GM18517 (cell line): Measurements from ENCODE around the gene ASPN.

Experiments
- ATAC-seq: cut with Tn5 transposase; IDR thresholded peaks from one replicate; pipeline ENCODE4 v1.9.1; 2021; ENCODE audit warnings: mild to moderate bottlenecking, moderate library complexity; ENCODE audit not compliant: unreplicated experiment

The ASPN gene

DNA sequence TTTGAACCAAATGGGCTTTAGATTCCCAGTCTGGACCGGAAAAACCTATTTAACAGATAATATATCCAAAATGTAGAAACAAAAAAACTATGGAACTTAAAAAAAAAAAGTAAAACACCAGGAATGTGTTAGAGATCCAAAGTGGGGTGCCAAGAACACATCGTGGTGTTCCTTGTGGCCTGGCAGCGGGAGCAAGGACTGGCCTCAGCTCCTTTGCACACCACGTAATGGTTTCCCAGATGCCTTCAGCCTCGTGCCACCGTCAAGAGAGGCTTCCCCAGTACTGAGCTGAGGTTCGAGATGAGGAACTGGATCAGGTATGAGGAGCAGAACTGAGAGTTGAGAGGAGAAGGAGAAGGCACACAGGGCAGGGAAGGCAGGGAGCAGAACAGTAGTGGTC lies 3.5 kb downstream of the ASPN start:
- ATAC-seq: no peak

GRCh38 chr9:92476962-92477361 lies 5.3 kb downstream of the ASPN start:
- no peak for ATAC-seq

- no peak for ATAC-seq
These were observed 7.7 kb downstream of the ASPN start for GRCh38 chr9:92474587-92474986.

DNA sequence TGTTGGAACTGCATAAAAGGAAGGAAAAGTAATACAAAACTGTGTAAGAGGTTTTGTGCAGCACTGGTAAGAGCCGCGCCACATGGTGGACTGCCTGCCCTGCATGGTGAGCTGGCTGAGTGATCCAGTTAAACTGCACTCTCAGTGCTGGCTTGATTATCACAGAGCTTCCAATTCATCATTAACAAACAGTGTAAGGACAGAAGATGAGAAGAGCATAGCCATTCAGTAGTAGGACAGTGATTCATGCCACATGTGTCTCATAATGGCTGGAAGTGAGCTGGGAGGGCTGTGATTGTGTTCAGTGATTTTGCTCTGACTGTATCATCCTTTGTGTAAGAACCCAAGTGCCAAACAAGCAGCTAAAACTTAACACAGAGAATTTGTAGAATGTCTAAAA lies 14.1 kb downstream of the ASPN start:
- no peak for ATAC-seq

DNA sequence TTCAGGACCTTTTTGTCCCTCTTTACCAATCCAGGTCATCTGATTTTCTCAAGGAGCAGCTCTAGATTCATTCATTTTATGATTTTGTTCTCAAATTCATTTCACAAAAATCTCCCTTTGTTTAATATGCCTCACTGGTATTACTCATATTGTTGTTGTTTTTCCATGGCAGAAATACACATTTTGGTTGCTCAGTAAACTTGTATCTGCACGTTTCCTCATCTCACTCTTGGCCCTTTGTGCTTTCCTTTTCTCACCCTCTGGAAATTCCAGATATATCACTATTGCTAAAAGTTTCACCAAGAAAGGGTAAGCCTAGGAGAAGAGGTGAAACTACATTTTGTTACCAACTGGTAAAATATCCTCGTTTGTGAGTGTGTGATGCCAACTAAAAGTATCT lies 14.8 kb downstream of the ASPN start:
- ATAC-seq: no peak

- no peak for ATAC-seq
These were observed 15.3 kb downstream of the ASPN start for GRCh38 chr9:92467041-92467440.

DNA sequence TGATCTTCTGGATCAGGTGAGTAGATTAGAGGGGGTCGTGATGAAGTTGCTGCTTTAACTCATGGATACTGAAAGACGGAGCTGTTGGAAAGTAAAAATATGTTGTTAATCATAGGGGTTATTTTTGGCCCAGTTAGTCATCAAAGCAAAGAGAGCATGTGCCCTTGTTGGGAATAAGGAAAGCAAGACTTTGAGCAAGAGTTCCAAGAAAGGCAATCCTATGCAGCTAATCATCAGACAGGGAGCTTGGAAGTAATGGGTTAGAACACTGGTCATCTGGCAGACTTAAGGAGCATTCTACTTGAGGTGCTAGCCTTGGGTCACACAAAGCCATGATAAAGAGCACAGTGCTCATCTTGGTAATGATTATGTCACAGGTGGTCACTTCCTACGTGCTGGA lies 18.3 kb downstream of the ASPN start:
- no peak for ATAC-seq

GRCh38 chr9:92463387-92463786 lies 18.9 kb downstream of the ASPN start:
- ATAC-seq: no peak

DNA sequence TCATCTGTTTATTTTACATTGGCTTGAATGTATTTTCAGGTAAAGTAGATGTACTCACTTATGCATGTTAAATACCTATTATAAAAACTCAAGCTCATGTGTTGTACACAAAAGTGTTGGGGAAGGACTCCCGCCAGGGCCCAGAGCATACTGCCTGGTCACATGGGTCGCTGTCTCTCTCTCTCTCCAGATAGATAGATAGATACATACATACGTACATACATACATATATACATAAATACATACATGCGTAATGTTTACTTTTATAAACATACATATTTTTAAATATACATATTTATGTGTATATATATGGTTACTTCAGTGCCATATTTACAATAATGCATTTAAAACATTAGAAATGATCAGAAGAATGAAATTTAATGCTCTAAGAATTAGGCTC lies 24.7 kb downstream of the ASPN start:
- no peak for ATAC-seq

- no peak for ATAC-seq
These were observed 27.1 kb downstream of the ASPN start for GRCh38 chr9:92455217-92455616.

GRCh38 chr9:92446536-92446935 lies 35.8 kb downstream of the ASPN start:
- ATAC-seq: no peak

DNA sequence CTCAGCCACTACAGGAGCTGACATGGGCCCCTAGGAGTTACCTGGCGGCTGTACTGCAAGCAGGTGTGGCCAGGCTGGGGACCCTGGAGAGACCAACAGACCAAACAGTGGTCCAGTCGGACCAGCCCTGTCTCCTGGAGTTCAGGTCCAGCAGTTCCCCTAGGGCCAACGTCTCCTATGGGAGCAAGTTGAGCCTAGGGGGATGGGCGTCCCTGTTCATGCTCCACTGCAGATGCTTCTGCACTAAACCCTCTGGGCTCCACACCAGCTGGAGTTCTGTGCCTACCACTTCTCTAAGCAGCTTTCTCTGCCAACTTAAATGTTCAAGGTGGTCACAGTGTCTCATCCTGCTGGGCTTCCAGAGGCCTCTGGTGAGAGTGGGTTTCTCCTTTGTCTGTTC lies 37.5 kb downstream of the ASPN start:
- no peak for ATAC-seq

DNA sequence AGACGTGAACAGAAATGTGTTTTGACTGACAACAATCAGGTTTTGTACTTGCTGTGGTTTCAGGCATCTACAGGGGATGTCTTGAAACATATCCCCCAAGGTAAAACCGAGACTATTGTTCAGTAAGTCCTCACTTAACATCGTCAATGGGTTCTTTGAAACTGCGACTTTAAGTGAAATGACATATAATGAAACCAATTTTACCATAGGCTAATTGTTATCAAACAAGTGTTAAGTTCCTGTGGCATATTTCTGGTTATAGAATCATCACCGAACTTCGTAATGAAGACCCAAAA lies 41.6 kb downstream of the ASPN start:
- ATAC-seq: no peak

DNA sequence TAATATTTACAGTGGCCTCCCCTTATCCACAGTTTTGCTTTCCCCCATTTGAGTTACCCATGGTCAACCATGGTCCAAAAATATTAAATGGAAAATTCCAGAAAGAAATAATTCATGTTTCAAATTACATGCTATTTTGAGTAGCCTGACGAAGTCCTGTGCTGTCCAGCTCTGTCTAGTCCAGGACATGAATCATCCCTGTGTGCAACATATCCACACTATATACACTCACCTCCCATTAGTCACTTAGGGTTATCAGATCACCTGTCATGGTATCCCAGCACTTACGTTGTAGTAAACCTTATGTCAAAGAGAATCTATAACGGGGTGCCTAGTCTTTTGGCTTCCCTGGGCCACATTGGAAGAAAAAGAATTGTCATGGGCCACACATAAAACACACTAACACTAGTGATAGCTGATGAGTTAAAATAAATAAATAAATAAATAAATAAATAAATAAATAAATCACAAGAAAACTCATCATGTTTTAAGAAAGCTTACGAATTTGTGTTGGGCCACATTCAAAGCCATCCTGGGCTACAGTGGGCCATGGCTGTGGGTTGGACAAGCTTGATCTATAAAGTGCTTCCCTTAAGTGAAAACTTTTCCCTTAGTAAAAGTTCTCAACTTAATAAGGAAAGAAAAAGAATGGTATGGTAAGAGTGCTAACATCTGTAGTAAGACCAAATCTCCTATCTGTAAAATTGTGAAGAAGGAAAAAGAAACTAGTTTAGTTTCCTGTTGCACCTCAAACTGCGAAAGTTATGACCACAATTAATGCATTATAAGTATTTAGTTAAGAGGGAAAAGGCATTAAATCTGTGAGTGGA lies 42.2 kb downstream of the ASPN start:
- no peak for ATAC-seq

GRCh38 chr9:92438900-92439526 lies 43.3 kb downstream of the ASPN start:
- ATAC-seq: no peak

GRCh38 chr9:92435263-92435662 lies 47.0 kb downstream of the ASPN start:
- no peak for ATAC-seq

GRCh38 chr9:92432972-92433548 lies 49.2 kb downstream of the ASPN start:
- no peak for ATAC-seq

DNA sequence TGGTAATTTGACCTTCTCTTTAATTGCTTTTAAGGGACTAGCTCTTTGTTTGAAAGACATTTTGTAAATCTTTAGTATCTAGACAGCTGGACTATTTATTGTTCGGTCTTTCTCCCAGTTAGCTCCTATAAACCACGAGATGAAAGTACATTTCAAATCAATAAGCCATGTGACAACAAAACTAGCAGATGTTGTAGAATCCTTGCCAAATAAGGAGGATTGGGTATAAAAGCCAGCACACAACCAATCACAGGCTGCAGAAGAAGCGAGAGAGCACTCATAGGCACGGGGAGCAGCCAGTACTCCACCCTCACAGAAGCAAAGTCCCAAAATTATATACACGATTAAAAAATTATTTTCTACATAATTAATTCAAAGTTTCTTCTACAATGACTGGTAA lies 50.0 kb downstream of the ASPN start:
- no peak for ATAC-seq

DNA sequence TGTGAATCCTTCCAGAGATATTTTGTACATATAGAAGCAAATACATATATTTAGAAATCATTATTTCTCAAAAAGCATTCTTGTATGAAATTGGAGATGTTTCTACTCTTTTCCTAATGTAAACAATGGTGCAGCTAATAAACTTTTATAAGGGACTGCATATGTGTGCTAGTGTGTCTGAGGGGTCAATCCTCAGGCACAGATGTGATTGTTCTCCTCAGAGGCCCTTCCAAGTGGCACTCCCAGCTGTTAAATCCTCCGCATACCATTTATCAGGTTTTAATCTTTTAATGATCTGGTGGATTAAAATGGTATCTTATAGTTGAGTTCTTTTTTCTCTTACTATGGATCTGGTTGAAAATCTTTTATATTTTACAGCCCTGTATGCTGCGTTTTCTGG lies 52.5 kb downstream of the ASPN start:
- no peak for ATAC-seq

DNA sequence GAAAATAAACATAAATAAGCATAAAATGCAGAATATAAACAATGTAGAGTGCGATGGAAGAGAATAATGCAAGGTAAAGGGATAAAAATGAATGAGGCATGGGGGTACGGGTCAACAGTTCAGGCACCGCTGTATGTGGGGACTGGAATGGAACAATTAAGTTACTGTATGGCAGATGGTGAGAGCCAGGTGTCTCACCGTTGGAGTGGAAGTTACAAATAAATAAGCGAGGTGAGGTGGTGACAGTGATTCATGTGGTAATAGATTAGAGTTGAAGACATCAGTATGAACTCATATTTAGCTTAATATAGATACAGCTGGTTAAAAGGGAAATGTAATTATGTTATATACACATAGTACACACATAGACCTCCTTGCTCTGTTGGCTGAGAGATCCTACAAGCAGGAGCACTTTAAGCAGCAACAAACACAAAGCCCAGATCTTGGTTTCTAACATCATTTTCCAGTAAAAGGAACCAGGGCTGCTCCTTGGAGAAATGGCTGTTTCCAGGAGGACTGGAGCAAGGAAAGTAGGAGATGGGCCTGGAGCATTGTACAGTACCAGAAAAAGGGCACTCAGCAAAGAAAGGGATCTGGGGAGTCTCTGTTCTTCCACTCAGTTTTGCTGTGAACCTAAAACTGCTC lies 55.7 kb downstream of the ASPN start:
- no peak for ATAC-seq

DNA sequence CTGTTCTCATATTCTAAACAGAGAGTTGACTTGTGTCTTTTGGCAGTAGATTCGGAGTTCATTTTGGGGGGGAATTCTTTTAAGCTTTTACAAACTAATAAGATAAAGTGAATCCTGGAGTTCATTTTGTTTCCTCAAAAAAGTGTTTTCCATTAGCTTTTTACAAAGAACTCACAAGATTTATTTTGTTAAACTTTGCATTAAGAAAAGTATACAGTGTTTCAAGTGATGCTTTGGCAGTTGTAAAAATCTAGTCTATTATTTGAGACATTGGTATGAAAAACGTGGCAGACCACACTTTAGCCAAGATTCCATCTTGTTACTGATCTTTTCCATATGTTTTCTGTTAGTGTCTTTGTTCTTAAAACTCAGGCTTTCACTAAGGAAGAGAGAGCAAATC lies 56.8 kb downstream of the ASPN start:
- no peak for ATAC-seq

DNA sequence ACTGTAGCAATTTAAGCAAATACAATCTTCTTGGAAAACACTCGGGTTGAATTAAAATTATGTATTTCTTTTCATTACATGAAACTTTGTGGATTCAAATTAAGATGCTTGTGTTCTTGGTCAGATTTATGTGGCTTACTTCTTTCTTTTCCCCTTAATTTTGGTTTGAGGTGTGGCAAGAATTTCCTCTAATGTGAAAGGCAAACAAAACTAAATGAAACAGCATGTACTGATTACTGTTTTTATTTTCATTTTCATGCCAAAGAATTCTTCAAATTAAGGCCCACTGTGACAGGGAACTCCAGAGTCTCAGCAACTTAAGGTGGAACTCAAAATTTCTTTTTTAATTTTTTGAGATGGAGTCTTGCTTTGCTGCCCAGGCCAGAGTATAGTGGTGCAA lies 58.0 kb downstream of the ASPN start, which contains the start of gene OMD:
TSS of gene OMD (minus strand) at position 132 of the 400 bp plus-strand sequence. CDS start 6,913 bp downstream, outside the sequence.
- ATAC-seq: no peak
